Measurements from ENCODE around the gene YPEL4. TPM values are rescaled to one million over a fixed set of nuclear protein-coding genes. Genes with fewer than 3 reads are reported as not detected.
A peak's percentile ranks its signal among the peaks of the same experiment; 100 is the strongest.

The YPEL4 gene
- total RNA-seq, 1 donor from 2014 or later, result 3.1 TPM

- peaks cover 27% of the 10 kb centered on the region for H3K4me1 ChIP-seq
- peak within 1 kb of the TSS; percentile 66 for H3K4me3 ChIP-seq
- TF ChIP-seq CTCF (IDR thresholded peaks at IDR 0.05), result no peak
- H3K36me3 ChIP-seq, result peaks cover 10% of the 10 kb centered on the region
- peak within 1 kb of the TSS; percentile 86 for H3K27ac ChIP-seq
- no peaks in the 10 kb centered on the region for H3K9me3 ChIP-seq
- no peaks in the 10 kb centered on the region for H3K27me3 ChIP-seq (ENCODE audit: low read depth)
- intact Hi-C loops (cut with DNase I), result no loop called here
- ATAC-seq, result peak; percentile 85 to 87
- DNase-seq, result peak; percentile 70
These were observed 52.2 kb downstream of the YPEL4 start, which contains the start of gene SERPING1 for GRCh38 chr11:57597461-57597915. TSS of gene SERPING1 (plus strand) at chr11:57597685. CDS start at chr11:57598271, 586 bp downstream.

GRCh38 chr11:57596266-57596885, 53.3 kb downstream of the YPEL4 start:
- Histone ChIP-seq H3K36me3 (peaks cover 4% of the 10 kb centered on the region), H3K4me1 (peaks cover 27% of the 10 kb centered on the region), H3K9me3 (no peaks in the 10 kb centered on the region), H3K27me3 (ENCODE audit: low read depth) (no peaks in the 10 kb centered on the region), H3K27ac (peak overlapping the region; percentile 86), H3K4me3 (peak overlapping the region; percentile 66)
- ATAC-seq (no peak), DNase-seq (no peak)
- TF ChIP-seq CTCF (IDR thresholded peaks at IDR 0.05), result no peak
- intact Hi-C loops (cut with DNase I), result no loop called here

Small RNA genes lying within 50 kb of the gene (microRNA-seq; reads per million reads assigned to microRNA genes)
- 7,359 reads per million, percentile 95 among the genes with 10 or more reads in this experiment for gene MIR130A (ENCODE audit: borderline number of aligned reads)

Other genes with a start within 250 kb of the YPEL4 start
- 102 TPM for gene SLC43A3, start 222.8 kb downstream of the YPEL4 start, total RNA-seq
- gene RTN4RL2, start 189.4 kb downstream of the YPEL4 start, total RNA-seq, result 4.8 TPM
- gene SLC43A1, start 134.2 kb downstream of the YPEL4 start, total RNA-seq, result 13.2 TPM
- gene TIMM10, start 119.2 kb downstream of the YPEL4 start, total RNA-seq, result 35.3 TPM
- gene SMTNL1, start 112.3 kb downstream of the YPEL4 start, total RNA-seq, result not detected
- 172 TPM for gene UBE2L6, start 82.2 kb downstream of the YPEL4 start, total RNA-seq
- gene SERPING1, start 52.2 kb downstream of the YPEL4 start, total RNA-seq, result 471 TPM
- 12.5 TPM for gene CLP1, start 7.8 kb upstream of the YPEL4 start, total RNA-seq
- gene ZDHHC5, start 18.2 kb upstream of the YPEL4 start, total RNA-seq, result 64.4 TPM
- gene MED19, start 62.3 kb upstream of the YPEL4 start, total RNA-seq, result 12.0 TPM
- gene TMX2, start 62.7 kb upstream of the YPEL4 start, total RNA-seq, result 64.2 TPM
- 118 TPM for gene SELENOH, start 91.6 kb upstream of the YPEL4 start, total RNA-seq
- gene BTBD18, start 101.9 kb upstream of the YPEL4 start, total RNA-seq, result not detected
- 226 TPM for gene CTNND1, start 111.9 kb upstream of the YPEL4 start, total RNA-seq